Measurements from ENCODE around the gene PRMT9. TPM values are rescaled to one million over a fixed set of nuclear protein-coding genes. Genes with fewer than 3 reads are reported as not detected.

PRMT9 gene
- total RNA-seq, 2 donors from 2014 or later = 5.9 to 7.5 TPM

DNA sequence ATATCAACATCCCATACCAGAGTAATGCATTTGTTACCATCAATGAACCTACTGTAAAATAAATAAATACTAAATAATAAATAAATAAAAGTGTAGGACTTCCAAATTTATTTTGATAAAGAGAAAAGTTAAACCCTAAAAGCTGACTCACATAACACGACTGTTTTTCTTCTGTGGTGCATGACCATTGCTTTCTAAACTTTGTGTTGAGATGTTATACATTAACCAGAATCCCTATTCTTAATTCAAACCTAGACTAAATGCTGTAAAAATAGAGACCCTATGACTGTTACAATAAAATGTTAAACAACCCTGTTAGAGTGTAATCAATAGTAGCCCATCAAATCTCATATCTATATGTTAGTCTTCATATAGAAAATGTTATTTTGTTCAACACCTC lies 20.9 kb upstream of the PRMT9 start:
- Mint-ChIP-seq H3K9me3 (no peaks in the 10 kb centered on the region), H3K27ac (no peak overlapping the region), H3K4me3 (no peak overlapping the region), H3K36me3 (ENCODE audit: low read depth) (no peaks in the 10 kb centered on the region), H3K27me3 (no peaks in the 10 kb centered on the region), H3K4me1 (no peaks in the 10 kb centered on the region)
- no peak for ATAC-seq (replicated peaks)

DNA sequence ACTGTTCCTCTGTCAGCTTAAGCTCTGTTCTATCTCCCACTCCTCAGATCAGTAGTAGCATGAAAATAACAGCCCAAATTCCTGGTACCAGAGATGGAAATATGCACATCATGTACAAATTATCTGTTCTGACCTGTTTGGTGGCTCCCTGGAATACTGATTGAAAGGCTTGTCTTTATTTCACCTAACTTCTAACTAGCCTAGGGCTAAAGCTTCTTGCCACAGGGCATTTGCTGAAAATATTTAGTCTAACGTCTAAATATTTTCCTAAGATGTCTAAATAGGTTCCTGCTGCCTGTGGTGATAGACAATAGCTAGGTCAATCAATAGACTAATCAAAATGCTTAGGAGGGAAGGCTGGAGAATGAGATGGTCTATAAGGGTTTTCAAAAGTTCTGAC lies 12.9 kb upstream of the PRMT9 start:
- H3K4me3 Mint-ChIP-seq = no peak overlapping the region
- H3K27ac Mint-ChIP-seq = no peak overlapping the region
- no peaks in the 10 kb centered on the region for H3K36me3 Mint-ChIP-seq (ENCODE audit: low read depth)
- ATAC-seq (replicated peaks) = no peak
- H3K27me3 Mint-ChIP-seq = peaks cover 4% of the 10 kb centered on the region
- no peaks in the 10 kb centered on the region for H3K9me3 Mint-ChIP-seq
- no peaks in the 10 kb centered on the region for H3K4me1 Mint-ChIP-seq

- Mint-ChIP-seq H3K27me3 (peaks cover 10% of the 10 kb centered on the region), H3K4me3 (no peak overlapping the region), H3K4me1 (peaks cover 4% of the 10 kb centered on the region), H3K9me3 (no peaks in the 10 kb centered on the region), H3K36me3 (ENCODE audit: low read depth) (no peaks in the 10 kb centered on the region), H3K27ac (no peak overlapping the region)
- ATAC-seq (replicated peaks) = no peak
Observed at GRCh38 chr4:147693218-147693617, 9.3 kb upstream of the PRMT9 start.

- Mint-ChIP-seq H3K27me3 (peaks cover 10% of the 10 kb centered on the region), H3K9me3 (no peaks in the 10 kb centered on the region), H3K27ac (no peak overlapping the region), H3K4me1 (peaks cover 4% of the 10 kb centered on the region), H3K4me3 (no peak overlapping the region), H3K36me3 (ENCODE audit: low read depth) (no peaks in the 10 kb centered on the region)
- ATAC-seq (replicated peaks) = no peak
Observed at GRCh38 chr4:147691820-147692219, 7.9 kb upstream of the PRMT9 start.

- peaks cover 10% of the 10 kb centered on the region for H3K27me3 Mint-ChIP-seq
- peak overlapping the region; percentile 42 for H3K4me3 Mint-ChIP-seq
- ATAC-seq (replicated peaks) = peak; percentile 53
- no peaks in the 10 kb centered on the region for H3K36me3 Mint-ChIP-seq (ENCODE audit: low read depth)
- H3K4me1 Mint-ChIP-seq = peaks cover 4% of the 10 kb centered on the region
- peak overlapping the region; percentile 46 for H3K27ac Mint-ChIP-seq
- no peaks in the 10 kb centered on the region for H3K9me3 Mint-ChIP-seq
Observed at GRCh38 chr4:147689067-147689466, 5.1 kb upstream of the PRMT9 start.

- Mint-ChIP-seq H3K36me3 (ENCODE audit: low read depth) (peaks cover 11% of the 10 kb centered on the region), H3K9me3 (no peaks in the 10 kb centered on the region), H3K27me3 (no peaks in the 10 kb centered on the region), H3K4me1 (peaks cover 13% of the 10 kb centered on the region), H3K4me3 (peak overlapping the region; percentile 86), H3K27ac (peak overlapping the region; percentile 95)
- no peak for ATAC-seq (replicated peaks)
Observed at GRCh38 chr4:147683188-147683591, 773 bp downstream of the PRMT9 start.

GRCh38 chr4:147682755-147683154 lies 1.2 kb downstream of the PRMT9 start:
- H3K36me3 Mint-ChIP-seq (ENCODE audit: low read depth) = peaks cover 15% of the 10 kb centered on the region
- no peaks in the 10 kb centered on the region for H3K27me3 Mint-ChIP-seq
- peak overlapping the region; percentile 86 for H3K4me3 Mint-ChIP-seq
- H3K4me1 Mint-ChIP-seq = peaks cover 13% of the 10 kb centered on the region
- H3K9me3 Mint-ChIP-seq = no peaks in the 10 kb centered on the region
- no peak for ATAC-seq (replicated peaks)
- H3K27ac Mint-ChIP-seq = peak overlapping the region; percentile 95

GRCh38 chr4:147678796-147679549 lies 5.0 kb downstream of the PRMT9 start:
- Mint-ChIP-seq H3K27me3 (no peaks in the 10 kb centered on the region), H3K4me1 (peaks cover 13% of the 10 kb centered on the region), H3K9me3 (no peaks in the 10 kb centered on the region), H3K36me3 (ENCODE audit: low read depth) (peaks cover 19% of the 10 kb centered on the region), H3K27ac (no peak overlapping the region), H3K4me3 (no peak overlapping the region)
- no peak for ATAC-seq (replicated peaks)

GRCh38 chr4:147678106-147678505 lies 5.9 kb downstream of the PRMT9 start:
- Mint-ChIP-seq H3K27me3 (no peaks in the 10 kb centered on the region), H3K36me3 (ENCODE audit: low read depth) (peaks cover 23% of the 10 kb centered on the region), H3K27ac (no peak overlapping the region), H3K9me3 (no peaks in the 10 kb centered on the region), H3K4me1 (peaks cover 13% of the 10 kb centered on the region), H3K4me3 (no peak overlapping the region)
- no peak for ATAC-seq (replicated peaks)

DNA sequence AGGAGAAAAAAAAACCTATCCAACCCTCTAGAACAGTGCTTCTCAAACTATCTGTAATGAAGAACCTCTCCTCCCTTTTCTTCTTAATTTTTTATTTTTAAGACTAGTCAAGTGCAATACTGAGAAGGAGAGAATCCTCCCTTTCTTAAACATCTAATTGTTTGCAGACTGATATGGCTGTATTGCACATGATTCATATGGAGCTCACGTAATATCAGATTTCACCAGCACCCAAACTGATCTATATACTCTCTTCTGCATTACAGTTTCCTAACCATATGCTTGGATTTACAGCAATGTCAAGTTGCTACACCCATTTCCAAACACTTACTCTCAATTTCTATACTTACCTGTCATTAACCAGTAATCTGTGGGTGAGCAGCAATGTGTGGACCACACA lies 9.5 kb downstream of the PRMT9 start:
- Mint-ChIP-seq H3K9me3 (no peaks in the 10 kb centered on the region), H3K4me1 (no peaks in the 10 kb centered on the region), H3K27me3 (no peaks in the 10 kb centered on the region), H3K27ac (no peak overlapping the region), H3K4me3 (no peak overlapping the region), H3K36me3 (ENCODE audit: low read depth) (peaks cover 32% of the 10 kb centered on the region)
- ATAC-seq (replicated peaks) = no peak

DNA sequence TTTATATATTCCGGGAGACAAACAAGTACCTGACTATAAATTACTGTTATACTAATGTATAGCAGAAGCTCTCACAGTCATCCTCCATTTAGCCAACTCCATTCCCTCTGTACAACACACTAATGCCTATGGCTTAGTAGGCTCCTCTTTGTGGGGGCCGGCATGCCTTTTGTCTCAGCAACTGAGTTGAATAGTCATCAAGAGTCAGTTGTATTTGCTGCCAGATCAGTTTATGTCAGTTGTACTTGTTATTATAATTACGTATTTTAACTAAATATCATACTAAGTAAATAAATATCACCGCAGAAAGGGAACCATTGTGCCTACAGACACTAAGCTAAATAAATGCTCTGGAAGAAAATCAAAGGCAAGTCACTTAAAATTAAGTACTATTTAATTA lies 9.9 kb downstream of the PRMT9 start:
- no peaks in the 10 kb centered on the region for H3K4me1 Mint-ChIP-seq
- no peak for ATAC-seq (replicated peaks)
- H3K27me3 Mint-ChIP-seq = no peaks in the 10 kb centered on the region
- peaks cover 30% of the 10 kb centered on the region for H3K36me3 Mint-ChIP-seq (ENCODE audit: low read depth)
- H3K4me3 Mint-ChIP-seq = no peak overlapping the region
- no peak overlapping the region for H3K27ac Mint-ChIP-seq
- H3K9me3 Mint-ChIP-seq = no peaks in the 10 kb centered on the region

GRCh38 chr4:147658501-147658900 lies 25.5 kb downstream of the PRMT9 start:
- ATAC-seq (replicated peaks) = no peak
- Mint-ChIP-seq H3K9me3 (no peaks in the 10 kb centered on the region), H3K4me1 (no peaks in the 10 kb centered on the region), H3K36me3 (ENCODE audit: low read depth) (peaks cover 88% of the 10 kb centered on the region), H3K4me3 (no peak overlapping the region), H3K27ac (peak overlapping the region; percentile 1), H3K27me3 (no peaks in the 10 kb centered on the region)

DNA sequence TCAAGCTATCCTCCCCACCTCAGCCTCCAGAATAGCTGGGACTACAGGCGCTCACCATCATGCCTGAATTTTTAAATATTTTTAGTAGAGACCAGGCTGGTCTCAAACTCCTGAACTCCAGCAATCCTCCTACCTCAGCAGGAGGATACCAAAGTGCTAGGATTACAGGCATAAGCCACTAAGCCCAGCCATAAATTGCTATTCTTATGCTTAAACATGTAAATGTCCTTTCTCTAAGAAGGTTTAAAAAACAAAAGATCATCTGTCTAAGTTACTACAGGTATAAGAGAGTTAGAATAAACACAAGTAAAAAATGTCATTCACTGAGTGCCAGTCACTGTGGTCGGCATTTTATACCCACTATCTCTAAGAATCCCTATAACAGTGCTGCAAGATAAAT lies 28.3 kb downstream of the PRMT9 start:
- no peak overlapping the region for H3K27ac Mint-ChIP-seq
- peaks cover 96% of the 10 kb centered on the region for H3K36me3 Mint-ChIP-seq (ENCODE audit: low read depth)
- H3K27me3 Mint-ChIP-seq = no peaks in the 10 kb centered on the region
- H3K4me3 Mint-ChIP-seq = no peak overlapping the region
- ATAC-seq (replicated peaks) = no peak
- H3K9me3 Mint-ChIP-seq = no peaks in the 10 kb centered on the region
- peaks cover 6% of the 10 kb centered on the region for H3K4me1 Mint-ChIP-seq

GRCh38 chr4:147651563-147651962 lies 32.4 kb downstream of the PRMT9 start:
- H3K27ac Mint-ChIP-seq = no peak overlapping the region
- peaks cover 16% of the 10 kb centered on the region for H3K4me1 Mint-ChIP-seq
- H3K9me3 Mint-ChIP-seq = no peaks in the 10 kb centered on the region
- H3K4me3 Mint-ChIP-seq = no peak overlapping the region
- H3K27me3 Mint-ChIP-seq = no peaks in the 10 kb centered on the region
- peak; percentile 21 for ATAC-seq (replicated peaks)
- peaks cover 92% of the 10 kb centered on the region for H3K36me3 Mint-ChIP-seq (ENCODE audit: low read depth)

GRCh38 chr4:147648656-147649055 lies 35.3 kb downstream of the PRMT9 start:
- Mint-ChIP-seq H3K4me3 (no peak overlapping the region), H3K4me1 (peaks cover 16% of the 10 kb centered on the region), H3K27me3 (no peaks in the 10 kb centered on the region), H3K9me3 (no peaks in the 10 kb centered on the region), H3K27ac (no peak overlapping the region), H3K36me3 (ENCODE audit: low read depth) (peaks cover 70% of the 10 kb centered on the region)
- no peak for ATAC-seq (replicated peaks)

Data from activated T-helper 17 cell treated with anti-CD3 and anti-CD28 coated beads, Interleukin-2, amount 50 U/mL, for 72 hours (primary cell).